ENCODE measurements around the gene RXRA.

DNA sequence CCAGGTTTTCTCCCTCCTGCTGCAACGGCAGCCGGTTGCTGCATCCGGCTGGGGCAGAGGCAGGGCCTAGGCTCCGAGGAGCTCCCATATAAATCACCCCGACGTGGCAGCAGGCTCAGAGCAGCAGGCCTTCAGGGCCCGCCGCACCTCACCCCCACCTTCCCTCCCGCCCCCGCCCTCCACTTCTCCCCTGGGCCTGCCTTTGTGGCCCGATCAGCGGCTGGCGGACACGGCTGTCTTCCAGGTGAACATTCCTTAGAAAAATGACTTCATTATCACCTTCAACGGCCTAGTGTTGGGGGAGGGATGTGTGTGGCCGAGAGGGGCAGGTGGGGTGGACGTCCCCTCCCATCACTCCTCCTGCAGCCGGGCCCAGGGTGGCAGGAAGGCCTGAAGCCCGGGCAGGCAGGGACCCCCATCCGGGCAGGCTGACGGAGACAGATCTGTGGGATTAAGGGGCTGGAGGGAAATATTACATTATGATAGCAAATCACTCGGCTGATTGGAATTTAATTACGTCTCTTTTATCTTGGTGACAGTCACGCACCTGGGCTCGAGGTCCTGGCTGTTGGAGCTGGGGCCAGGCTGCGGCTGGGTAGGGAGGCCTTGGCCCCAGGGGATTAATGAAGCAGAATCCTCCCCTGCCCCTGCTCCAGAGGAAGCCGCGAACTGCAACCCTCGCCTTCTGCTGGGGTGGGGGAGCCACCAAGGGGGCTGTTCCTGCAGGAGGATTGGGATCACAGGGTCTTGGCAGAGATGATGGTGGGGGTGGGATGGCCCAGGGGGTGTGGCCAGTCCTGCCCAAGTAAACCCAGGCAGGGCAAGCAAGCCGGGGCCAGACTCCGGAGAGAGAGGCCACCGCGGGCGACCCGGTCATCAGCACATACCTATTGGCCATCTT is 38.4 kb upstream of the RXRA start:
- TF ChIP-seq, protein P1, sequence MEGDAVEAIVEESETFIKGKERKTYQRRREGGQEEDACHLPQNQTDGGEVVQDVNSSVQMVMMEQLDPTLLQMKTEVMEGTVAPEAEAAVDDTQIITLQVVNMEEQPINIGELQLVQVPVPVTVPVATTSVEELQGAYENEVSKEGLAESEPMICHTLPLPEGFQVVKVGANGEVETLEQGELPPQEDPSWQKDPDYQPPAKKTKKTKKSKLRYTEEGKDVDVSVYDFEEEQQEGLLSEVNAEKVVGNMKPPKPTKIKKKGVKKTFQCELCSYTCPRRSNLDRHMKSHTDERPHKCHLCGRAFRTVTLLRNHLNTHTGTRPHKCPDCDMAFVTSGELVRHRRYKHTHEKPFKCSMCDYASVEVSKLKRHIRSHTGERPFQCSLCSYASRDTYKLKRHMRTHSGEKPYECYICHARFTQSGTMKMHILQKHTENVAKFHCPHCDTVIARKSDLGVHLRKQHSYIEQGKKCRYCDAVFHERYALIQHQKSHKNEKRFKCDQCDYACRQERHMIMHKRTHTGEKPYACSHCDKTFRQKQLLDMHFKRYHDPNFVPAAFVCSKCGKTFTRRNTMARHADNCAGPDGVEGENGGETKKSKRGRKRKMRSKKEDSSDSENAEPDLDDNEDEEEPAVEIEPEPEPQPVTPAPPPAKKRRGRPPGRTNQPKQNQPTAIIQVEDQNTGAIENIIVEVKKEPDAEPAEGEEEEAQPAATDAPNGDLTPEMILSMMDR (IDR thresholded peaks at IDR 0.05; ENCODE audit: insufficient read depth, low read length, poor library complexity, severe bottlenecking) = no peak
- TF ChIP-seq EZH2phosphoT487 (conservative IDR thresholded peaks at IDR 0.05; ENCODE audit: low read length) = no peak

Data from SU-DHL-6 (cell line).